GM12872 (cell line): ENCODE data around the gene PTPRC.

Source experiments
- TF ChIP-seq, protein P1 (sequence below): IDR thresholded peaks from 3 replicates; pipeline ENCODE4 v1.5.1; 2011; ENCODE audit warnings: low read depth, mild to moderate bottlenecking, low read length, moderate library complexity; ENCODE audit not compliant: insufficient read depth

The PTPRC gene

DNA sequence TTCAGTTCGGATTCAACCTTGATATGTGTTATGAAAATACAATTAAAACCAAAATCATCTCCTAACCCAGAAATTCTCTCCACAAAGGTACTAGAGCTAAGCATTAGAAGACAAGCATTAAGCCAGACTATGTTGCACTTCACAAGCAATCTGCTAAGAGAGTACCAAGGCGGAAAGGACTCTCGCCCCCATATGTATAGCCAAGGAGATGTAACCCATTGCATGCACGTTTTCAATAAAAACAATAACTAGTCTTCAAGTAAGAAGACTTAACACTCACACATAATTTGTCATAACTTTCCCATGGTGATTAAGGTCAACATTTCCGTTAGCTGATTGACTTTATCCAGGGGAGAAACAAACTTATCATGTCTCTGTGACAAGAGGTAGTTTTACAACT, 27.6 kb upstream of the PTPRC start:
- TF ChIP-seq, protein P1, sequence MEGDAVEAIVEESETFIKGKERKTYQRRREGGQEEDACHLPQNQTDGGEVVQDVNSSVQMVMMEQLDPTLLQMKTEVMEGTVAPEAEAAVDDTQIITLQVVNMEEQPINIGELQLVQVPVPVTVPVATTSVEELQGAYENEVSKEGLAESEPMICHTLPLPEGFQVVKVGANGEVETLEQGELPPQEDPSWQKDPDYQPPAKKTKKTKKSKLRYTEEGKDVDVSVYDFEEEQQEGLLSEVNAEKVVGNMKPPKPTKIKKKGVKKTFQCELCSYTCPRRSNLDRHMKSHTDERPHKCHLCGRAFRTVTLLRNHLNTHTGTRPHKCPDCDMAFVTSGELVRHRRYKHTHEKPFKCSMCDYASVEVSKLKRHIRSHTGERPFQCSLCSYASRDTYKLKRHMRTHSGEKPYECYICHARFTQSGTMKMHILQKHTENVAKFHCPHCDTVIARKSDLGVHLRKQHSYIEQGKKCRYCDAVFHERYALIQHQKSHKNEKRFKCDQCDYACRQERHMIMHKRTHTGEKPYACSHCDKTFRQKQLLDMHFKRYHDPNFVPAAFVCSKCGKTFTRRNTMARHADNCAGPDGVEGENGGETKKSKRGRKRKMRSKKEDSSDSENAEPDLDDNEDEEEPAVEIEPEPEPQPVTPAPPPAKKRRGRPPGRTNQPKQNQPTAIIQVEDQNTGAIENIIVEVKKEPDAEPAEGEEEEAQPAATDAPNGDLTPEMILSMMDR: no peak

- TF ChIP-seq, protein P1: no peak
Observed at GRCh38 chr1:198612471-198613260, 26.2 kb upstream of the PTPRC start.

DNA sequence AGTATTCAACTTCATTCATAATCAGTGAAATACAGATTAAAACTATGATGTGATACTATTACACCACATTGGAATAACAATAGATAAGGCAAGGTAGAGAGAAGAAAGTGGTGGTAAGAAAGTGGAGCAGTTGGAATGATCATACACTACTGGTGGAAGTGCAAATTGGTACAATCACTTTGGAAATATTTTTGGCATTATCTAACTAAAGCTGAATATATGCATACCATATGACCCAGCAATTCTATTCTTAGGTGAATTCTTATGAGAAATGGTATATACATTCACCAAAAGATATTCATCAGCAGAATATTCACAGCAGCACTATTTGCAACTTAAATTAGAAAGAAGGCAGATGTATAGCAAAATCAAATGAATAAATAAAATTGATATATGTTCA, 21.4 kb upstream of the PTPRC start:
- TF ChIP-seq, protein P1: no peak

DNA sequence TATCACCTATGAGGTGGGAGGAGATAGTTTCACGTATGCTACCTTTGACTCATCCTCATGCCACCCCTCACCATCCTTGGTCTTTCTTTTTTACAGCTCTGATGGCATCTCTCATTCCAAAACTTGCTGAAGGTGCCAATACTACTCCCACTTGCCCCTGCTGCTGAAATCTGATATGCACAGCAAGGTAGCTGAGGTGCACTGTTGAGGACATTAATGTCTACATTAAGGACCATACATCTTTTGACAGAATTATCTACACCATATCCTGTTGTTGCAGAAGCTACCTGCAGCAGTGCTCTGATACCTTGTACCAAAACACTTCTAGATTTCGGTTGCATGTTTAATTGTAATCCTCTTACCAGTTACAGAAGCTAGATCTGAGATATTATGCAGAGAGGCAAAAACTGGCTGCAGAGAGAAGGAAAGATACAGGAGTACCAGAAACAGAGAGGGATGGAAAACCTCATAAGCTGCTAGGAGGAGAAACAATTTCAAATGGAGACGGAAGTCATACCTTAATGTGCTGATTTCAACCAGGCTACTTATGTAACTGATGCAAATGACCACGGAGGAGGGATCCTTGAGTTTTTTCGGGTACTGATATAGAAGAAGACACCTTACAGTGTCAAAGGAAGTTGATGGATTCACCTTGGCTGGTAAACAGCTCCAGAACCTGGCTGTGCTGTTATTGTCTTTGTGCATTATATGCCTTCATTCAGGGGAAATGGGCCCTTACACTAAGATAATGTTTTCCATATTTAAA, 19.3 kb upstream of the PTPRC start:
- TF ChIP-seq, protein P1: no peak

DNA sequence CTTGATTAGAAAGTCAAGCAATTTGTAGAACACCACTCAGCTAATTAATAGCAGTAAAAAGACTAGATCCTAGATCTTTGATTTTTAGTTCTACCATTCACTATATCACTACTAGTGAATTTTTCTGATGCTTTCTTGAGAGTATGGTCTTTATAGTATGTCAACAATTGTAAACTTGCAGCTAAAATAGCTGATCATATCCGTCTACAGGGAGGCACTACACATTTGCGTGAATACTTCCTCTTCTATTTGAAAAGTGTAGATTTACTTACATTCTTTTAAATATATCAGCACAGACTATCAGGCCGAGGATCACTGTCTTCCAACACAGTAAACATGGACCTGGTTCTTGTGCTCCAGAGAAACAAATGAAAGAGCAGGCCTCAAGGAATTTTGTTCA, 18.6 kb upstream of the PTPRC start:
- TF ChIP-seq, protein P1: no peak

DNA sequence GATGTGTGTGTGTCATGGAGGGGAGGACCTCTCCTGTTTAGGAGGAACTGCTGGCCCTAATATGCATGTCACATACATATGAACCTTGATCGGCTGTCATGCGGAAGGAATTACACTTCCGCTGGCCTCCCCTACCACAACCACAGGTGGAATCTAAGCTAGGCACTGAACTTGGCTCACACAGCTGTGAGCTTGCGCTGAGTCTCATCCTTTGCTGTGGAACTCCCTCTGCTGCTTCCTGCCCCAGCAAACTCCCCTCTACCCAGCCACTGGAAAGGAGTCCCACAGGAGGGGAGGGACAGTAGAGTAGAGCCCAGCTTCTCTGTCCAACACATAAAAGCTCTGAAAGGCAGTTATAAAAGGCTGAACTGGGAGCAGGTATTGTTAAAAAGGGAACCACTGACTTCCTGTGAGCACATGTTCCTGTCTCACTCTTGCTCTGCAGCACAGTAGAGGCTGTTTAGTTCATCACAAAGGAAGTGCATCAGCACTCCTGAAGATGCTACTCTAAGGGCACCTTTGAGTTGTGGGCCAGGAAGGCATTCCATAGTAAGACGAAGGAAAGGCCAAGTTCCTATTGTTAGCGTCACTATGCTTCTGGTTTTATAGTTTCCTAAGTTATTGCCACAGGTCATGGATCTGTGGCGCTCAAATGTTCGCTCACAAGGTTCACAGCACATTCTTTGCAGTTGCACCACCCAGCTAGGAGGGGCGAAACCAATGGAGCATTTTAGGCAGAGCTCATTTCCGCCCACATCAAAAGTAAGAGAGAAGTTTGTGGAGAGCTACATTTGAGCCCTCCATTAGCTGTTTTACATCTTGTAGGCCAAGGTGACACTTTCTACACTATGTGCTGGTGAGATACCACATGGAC, 17.7 kb upstream of the PTPRC start:
- TF ChIP-seq, protein P1: no peak

DNA sequence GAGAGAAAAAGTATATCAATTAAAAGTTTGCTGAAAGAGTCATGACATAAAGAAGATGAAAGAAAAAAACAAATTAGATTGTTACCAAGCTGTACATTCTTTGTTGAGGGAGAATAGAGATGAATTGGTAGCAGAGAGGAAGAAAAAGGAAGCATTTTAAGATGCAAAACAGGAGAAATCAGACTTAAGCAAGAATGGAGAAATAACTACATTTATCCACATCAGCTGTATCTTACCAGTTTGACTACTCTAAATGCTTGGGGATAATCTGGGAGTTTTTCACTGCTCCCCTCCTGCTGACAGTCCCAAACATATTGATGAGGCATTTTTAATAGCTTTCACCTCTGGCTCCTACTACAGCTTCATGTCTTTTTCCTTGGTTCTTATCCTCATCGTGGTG, 16.8 kb upstream of the PTPRC start:
- TF ChIP-seq, protein P1: no peak
